ENCODE data around the gene MUC4.

- TF ChIP-seq, protein P1, sequence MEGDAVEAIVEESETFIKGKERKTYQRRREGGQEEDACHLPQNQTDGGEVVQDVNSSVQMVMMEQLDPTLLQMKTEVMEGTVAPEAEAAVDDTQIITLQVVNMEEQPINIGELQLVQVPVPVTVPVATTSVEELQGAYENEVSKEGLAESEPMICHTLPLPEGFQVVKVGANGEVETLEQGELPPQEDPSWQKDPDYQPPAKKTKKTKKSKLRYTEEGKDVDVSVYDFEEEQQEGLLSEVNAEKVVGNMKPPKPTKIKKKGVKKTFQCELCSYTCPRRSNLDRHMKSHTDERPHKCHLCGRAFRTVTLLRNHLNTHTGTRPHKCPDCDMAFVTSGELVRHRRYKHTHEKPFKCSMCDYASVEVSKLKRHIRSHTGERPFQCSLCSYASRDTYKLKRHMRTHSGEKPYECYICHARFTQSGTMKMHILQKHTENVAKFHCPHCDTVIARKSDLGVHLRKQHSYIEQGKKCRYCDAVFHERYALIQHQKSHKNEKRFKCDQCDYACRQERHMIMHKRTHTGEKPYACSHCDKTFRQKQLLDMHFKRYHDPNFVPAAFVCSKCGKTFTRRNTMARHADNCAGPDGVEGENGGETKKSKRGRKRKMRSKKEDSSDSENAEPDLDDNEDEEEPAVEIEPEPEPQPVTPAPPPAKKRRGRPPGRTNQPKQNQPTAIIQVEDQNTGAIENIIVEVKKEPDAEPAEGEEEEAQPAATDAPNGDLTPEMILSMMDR (IDR thresholded peaks at IDR 0.05; ENCODE audit: insufficient read depth, low read length) = no peak
- TF ChIP-seq, protein P2, sequence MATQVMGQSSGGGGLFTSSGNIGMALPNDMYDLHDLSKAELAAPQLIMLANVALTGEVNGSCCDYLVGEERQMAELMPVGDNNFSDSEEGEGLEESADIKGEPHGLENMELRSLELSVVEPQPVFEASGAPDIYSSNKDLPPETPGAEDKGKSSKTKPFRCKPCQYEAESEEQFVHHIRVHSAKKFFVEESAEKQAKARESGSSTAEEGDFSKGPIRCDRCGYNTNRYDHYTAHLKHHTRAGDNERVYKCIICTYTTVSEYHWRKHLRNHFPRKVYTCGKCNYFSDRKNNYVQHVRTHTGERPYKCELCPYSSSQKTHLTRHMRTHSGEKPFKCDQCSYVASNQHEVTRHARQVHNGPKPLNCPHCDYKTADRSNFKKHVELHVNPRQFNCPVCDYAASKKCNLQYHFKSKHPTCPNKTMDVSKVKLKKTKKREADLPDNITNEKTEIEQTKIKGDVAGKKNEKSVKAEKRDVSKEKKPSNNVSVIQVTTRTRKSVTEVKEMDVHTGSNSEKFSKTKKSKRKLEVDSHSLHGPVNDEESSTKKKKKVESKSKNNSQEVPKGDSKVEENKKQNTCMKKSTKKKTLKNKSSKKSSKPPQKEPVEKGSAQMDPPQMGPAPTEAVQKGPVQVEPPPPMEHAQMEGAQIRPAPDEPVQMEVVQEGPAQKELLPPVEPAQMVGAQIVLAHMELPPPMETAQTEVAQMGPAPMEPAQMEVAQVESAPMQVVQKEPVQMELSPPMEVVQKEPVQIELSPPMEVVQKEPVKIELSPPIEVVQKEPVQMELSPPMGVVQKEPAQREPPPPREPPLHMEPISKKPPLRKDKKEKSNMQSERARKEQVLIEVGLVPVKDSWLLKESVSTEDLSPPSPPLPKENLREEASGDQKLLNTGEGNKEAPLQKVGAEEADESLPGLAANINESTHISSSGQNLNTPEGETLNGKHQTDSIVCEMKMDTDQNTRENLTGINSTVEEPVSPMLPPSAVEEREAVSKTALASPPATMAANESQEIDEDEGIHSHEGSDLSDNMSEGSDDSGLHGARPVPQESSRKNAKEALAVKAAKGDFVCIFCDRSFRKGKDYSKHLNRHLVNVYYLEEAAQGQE (IDR thresholded peaks at IDR 0.05; ENCODE audit: insufficient replicate concordance, low read depth) = no peak
- no peak for TF ChIP-seq GABPA (IDR thresholded peaks at IDR 0.05; ENCODE audit: low read depth)
- TF ChIP-seq POLR2AphosphoS5 (IDR thresholded peaks at IDR 0.05; ENCODE audit: low read depth) = no peak
Observed at GRCh38 chr3:195762611-195763010, 49.1 kb downstream of the MUC4 start.
